Measurements from ENCODE around the gene ZMPSTE24.

The ZMPSTE24 gene

DNA sequence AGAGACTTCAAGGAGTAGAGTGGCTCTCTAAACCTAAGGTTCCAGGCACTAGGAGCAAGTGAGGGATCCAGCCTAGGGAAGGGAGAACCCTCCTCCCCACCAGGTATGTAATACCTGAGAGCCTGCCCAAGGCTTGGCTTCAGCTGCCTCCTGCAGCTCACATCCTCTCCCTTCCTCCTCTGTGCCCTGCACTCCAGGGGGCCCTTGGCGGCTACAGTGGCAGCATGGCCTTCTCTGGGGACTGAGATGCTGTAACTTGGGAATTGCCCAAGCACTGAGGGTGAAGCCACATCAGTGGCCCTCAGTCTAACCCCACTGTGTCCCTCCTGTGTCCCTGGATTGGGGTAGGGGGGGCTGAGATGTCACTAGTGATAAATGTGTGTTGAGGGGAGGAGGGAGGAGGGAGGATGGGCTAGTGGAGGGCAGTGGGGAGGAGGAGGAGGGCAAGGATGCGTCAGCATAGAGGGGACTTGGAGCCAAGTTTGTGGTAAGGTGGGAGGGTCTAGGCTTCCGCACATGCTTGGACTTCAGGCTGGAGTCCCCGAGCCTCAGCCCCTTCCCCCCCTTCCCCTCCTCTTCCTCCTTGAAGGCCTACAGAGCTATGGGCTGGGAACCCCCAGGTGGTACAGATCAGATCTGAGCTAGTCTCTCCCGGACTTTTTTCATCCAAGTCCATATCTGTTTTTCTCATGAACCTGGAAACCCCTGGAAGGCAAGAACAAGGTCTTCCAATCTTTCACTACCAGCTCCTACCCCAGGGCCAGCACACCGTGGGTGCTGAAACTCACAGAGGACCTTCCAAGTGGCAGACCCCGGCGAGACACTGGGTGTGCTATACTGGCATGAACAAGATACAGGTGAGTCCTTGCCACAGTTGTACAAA is 41.6 kb downstream of the ZMPSTE24 start:
- no peak for ATAC-seq
- TF ChIP-seq ZNF565 (CRISPR knock-in tag; conservative IDR thresholded peaks at IDR 0.05; ENCODE audit: low read depth) (no peak), TCF4 (CRISPR knock-in tag; IDR thresholded peaks at IDR 0.05; ENCODE audit: borderline replicate concordance) (no peak), ZFP3 (CRISPR knock-in tag; IDR thresholded peaks at IDR 0.05) (no peak), BACH2 (CRISPR knock-in tag; IDR thresholded peaks at IDR 0.05; ENCODE audit: borderline replicate concordance) (no peak)
- TF ChIP-seq, protein P1, sequence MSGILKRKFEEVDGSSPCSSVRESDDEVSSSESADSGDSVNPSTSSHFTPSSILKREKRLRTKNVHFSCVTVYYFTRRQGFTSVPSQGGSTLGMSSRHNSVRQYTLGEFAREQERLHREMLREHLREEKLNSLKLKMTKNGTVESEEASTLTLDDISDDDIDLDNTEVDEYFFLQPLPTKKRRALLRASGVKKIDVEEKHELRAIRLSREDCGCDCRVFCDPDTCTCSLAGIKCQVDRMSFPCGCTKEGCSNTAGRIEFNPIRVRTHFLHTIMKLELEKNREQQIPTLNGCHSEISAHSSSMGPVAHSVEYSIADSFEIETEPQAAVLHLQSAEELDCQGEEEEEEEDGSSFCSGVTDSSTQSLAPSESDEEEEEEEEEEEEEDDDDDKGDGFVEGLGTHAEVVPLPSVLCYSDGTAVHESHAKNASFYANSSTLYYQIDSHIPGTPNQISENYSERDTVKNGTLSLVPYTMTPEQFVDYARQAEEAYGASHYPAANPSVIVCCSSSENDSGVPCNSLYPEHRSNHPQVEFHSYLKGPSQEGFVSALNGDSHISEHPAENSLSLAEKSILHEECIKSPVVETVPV (CRISPR knock-in tag; IDR thresholded peaks at IDR 0.05), result no peak

DNA sequence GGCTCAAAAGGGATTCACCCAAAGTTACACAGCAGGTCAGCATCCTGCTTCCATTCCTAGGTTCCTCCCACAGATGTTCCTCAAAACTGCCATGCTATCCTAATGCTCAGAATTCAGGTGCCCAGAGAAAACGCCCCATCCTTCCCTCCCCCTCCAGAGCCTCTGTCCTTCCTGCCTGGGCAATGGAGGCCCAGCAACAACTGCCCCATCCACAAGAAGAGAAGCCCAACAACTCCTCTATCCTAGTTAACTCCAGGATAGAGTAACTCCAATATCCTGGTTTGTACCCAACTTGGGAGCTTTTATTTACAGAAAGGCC is 42.2 kb downstream of the ZMPSTE24 start:
- ATAC-seq, result no peak
- no peak for TF ChIP-seq ISL1 (CRISPR knock-in tag; IDR thresholded peaks at IDR 0.05)
- no peak for TF ChIP-seq ZFP3 (CRISPR knock-in tag; IDR thresholded peaks at IDR 0.05)
- TF ChIP-seq BACH2 (CRISPR knock-in tag; IDR thresholded peaks at IDR 0.05; ENCODE audit: borderline replicate concordance), result no peak
- no peak for TF ChIP-seq TCF4 (CRISPR knock-in tag; IDR thresholded peaks at IDR 0.05; ENCODE audit: borderline replicate concordance)
- TF ChIP-seq ESRRG (CRISPR knock-in tag; IDR thresholded peaks at IDR 0.05), result no peak
- TF ChIP-seq TOX (CRISPR knock-in tag; IDR thresholded peaks at IDR 0.05; ENCODE audit: borderline replicate concordance), result no peak
- TF ChIP-seq, protein P2, sequence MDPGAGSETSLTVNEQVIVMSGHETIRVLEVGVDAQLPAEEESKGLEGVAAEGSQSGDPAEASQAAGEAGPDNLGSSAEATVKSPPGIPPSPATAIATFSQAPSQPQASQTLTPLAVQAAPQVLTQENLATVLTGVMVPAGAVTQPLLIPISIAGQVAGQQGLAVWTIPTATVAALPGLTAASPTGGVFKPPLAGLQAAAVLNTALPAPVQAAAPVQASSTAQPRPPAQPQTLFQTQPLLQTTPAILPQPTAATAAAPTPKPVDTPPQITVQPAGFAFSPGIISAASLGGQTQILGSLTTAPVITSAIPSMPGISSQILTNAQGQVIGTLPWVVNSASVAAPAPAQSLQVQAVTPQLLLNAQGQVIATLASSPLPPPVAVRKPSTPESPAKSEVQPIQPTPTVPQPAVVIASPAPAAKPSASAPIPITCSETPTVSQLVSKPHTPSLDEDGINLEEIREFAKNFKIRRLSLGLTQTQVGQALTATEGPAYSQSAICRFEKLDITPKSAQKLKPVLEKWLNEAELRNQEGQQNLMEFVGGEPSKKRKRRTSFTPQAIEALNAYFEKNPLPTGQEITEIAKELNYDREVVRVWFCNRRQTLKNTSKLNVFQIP (CRISPR knock-in tag; IDR thresholded peaks at IDR 0.05; ENCODE audit: borderline replicate concordance, low read depth), result no peak
- no peak for TF ChIP-seq ZC3H10 (CRISPR knock-in tag; IDR thresholded peaks at IDR 0.05)

DNA sequence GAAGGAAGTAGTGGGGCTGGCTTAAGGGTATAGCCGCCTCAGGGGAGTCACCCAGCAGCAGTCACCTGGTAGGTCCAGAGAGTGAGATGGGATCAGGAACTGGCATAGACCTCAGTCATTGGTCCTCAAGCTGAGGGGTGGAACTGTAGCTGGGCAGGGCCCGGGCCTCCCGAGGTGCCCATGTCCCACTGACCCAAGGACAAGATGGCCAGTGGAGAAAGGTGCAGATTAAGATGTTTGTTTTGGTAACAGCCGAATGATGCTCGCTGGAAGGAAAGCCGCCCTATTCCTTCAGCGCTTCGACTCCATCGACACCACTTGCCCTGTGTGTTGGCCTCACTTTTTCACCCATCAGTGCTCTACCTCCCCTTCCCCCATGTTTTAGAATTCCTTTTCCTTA is 42.6 kb downstream of the ZMPSTE24 start:
- TF ChIP-seq, protein P3, sequence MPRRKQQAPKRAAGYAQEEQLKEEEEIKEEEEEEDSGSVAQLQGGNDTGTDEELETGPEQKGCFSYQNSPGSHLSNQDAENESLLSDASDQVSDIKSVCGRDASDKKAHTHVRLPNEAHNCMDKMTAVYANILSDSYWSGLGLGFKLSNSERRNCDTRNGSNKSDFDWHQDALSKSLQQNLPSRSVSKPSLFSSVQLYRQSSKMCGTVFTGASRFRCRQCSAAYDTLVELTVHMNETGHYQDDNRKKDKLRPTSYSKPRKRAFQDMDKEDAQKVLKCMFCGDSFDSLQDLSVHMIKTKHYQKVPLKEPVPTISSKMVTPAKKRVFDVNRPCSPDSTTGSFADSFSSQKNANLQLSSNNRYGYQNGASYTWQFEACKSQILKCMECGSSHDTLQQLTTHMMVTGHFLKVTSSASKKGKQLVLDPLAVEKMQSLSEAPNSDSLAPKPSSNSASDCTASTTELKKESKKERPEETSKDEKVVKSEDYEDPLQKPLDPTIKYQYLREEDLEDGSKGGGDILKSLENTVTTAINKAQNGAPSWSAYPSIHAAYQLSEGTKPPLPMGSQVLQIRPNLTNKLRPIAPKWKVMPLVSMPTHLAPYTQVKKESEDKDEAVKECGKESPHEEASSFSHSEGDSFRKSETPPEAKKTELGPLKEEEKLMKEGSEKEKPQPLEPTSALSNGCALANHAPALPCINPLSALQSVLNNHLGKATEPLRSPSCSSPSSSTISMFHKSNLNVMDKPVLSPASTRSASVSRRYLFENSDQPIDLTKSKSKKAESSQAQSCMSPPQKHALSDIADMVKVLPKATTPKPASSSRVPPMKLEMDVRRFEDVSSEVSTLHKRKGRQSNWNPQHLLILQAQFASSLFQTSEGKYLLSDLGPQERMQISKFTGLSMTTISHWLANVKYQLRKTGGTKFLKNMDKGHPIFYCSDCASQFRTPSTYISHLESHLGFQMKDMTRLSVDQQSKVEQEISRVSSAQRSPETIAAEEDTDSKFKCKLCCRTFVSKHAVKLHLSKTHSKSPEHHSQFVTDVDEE (CRISPR knock-in tag; IDR thresholded peaks at IDR 0.05), result no peak
- TF ChIP-seq, protein P4, sequence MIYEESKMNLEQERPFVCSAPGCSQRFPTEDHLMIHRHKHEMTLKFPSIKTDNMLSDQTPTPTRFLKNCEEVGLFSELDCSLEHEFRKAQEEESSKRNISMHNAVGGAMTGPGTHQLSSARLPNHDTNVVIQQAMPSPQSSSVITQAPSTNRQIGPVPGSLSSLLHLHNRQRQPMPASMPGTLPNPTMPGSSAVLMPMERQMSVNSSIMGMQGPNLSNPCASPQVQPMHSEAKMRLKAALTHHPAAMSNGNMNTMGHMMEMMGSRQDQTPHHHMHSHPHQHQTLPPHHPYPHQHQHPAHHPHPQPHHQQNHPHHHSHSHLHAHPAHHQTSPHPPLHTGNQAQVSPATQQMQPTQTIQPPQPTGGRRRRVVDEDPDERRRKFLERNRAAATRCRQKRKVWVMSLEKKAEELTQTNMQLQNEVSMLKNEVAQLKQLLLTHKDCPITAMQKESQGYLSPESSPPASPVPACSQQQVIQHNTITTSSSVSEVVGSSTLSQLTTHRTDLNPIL (CRISPR knock-in tag; IDR thresholded peaks at IDR 0.05; ENCODE audit: low read depth), result no peak
- TF ChIP-seq TCF4 (CRISPR knock-in tag; IDR thresholded peaks at IDR 0.05; ENCODE audit: borderline replicate concordance), result no peak
- TF ChIP-seq, protein P5, sequence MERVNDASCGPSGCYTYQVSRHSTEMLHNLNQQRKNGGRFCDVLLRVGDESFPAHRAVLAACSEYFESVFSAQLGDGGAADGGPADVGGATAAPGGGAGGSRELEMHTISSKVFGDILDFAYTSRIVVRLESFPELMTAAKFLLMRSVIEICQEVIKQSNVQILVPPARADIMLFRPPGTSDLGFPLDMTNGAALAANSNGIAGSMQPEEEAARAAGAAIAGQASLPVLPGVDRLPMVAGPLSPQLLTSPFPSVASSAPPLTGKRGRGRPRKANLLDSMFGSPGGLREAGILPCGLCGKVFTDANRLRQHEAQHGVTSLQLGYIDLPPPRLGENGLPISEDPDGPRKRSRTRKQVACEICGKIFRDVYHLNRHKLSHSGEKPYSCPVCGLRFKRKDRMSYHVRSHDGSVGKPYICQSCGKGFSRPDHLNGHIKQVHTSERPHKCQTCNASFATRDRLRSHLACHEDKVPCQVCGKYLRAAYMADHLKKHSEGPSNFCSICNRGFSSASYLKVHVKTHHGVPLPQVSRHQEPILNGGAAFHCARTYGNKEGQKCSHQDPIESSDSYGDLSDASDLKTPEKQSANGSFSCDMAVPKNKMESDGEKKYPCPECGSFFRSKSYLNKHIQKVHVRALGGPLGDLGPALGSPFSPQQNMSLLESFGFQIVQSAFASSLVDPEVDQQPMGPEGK (CRISPR knock-in tag; IDR thresholded peaks at IDR 0.05; ENCODE audit: borderline replicate concordance), result no peak
- no peak for TF ChIP-seq OSR1 (CRISPR knock-in tag; IDR thresholded peaks at IDR 0.05)
- ATAC-seq, result no peak

DNA sequence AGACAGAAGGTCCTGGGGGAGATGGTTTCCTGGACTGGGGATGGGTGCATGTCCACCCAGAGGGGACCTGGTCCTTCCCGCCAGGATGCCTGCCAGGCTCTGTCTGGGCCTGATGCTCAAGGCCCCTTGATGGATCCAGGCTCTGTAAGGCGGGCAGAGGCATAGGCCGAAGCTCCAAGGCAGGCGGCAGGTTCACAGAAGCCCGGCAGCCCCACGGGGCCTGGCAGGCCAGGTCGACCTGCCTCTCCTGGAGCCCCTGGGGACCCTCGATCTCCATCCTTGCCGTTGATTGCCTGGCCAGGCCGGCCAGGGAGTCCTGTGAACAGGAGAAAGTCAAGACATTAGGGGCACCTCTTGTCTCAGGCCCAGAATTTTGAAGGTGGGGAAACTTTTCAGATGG is 43.0 kb downstream of the ZMPSTE24 start:
- no peak for ATAC-seq
- TF ChIP-seq BACH2 (CRISPR knock-in tag; IDR thresholded peaks at IDR 0.05; ENCODE audit: borderline replicate concordance), result no peak
- no peak for TF ChIP-seq ZNF8 (CRISPR knock-in tag; IDR thresholded peaks at IDR 0.05)
- TF ChIP-seq PPARA (CRISPR knock-in tag; IDR thresholded peaks at IDR 0.05; ENCODE audit: borderline replicate concordance), result no peak
- TF ChIP-seq, protein P1 (CRISPR knock-in tag; IDR thresholded peaks at IDR 0.05), result no peak
- TF ChIP-seq, protein P4 (CRISPR knock-in tag; IDR thresholded peaks at IDR 0.05; ENCODE audit: low read depth), result no peak
- TF ChIP-seq ZFP3 (CRISPR knock-in tag; IDR thresholded peaks at IDR 0.05), result no peak
- TF ChIP-seq TOX (CRISPR knock-in tag; IDR thresholded peaks at IDR 0.05; ENCODE audit: borderline replicate concordance), result no peak
- TF ChIP-seq ZC3H10 (CRISPR knock-in tag; IDR thresholded peaks at IDR 0.05), result no peak
- TF ChIP-seq TCF4 (CRISPR knock-in tag; IDR thresholded peaks at IDR 0.05; ENCODE audit: borderline replicate concordance), result no peak
- no peak for TF ChIP-seq GLIS3 (CRISPR knock-in tag; IDR thresholded peaks at IDR 0.05)
